PFSK-1 (cell line): ENCODE measurements around the gene UNC119.

Experiments used
- SIN3A ChIP-seq: IDR thresholded peaks from 2 replicates; pipeline ENCODE4 v1.6.1; 2012; ENCODE audit warnings: mild to moderate bottlenecking, low read length, moderate library complexity, borderline replicate concordance; ENCODE audit not compliant: insufficient read depth
- TAF1 ChIP-seq: IDR thresholded peaks from 2 replicates; pipeline ENCODE4 v1.6.1; 2012; ENCODE audit warnings: low read length, control low read depth, borderline replicate concordance; ENCODE audit not compliant: insufficient read depth

DNA sequence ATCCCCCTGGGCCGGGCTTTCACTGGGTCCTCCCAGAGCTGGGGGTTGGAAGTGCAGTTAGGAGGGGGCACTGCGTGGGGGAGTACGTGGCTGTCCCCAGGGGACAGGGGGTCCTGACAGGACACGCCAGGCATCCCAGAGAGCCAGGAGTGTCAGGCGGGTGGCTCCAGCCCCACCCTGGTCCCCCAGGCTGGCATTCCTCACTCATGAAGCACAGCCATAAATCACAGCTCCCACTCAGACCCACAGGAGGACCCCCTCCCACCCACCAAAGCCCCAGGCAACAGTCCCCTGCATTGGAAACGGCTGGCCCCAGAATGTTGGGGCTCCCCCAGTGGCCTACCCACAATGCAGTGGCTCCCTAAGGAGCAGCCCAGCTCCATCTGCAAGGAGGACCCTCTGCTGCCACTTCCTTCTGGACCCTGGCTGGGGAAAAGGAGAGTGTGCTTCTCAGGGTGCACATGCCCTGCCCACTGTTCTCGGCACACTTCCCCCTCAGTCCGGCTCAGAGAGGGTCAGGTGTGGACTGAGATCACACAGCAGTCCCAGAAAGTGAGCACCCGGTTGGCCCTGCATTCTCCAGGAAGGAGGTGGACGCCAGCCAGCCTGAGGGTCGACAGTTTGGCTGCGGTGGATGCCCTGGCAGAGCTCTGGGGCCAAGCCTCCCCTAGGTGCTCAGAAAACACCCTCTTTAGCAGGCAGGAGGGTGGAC, 53.6 kb downstream of the UNC119 start:
- TF ChIP-seq SIN3A (no peak), TAF1 (no peak)
